OCI-LY7 (cell line): ENCODE results near the gene WDR4. TPM values are rescaled to one million over a fixed set of nuclear protein-coding genes. Genes with fewer than 3 reads are reported as not detected.

Experiments used
- BruUV-seq: library from RNA; stranded (reverse); fragments of 400-500 nt; replicated peaks from 2 replicates; lab custom pipeline; 2021; lab: Mats Ljungman, UMichigan
- CTCF ChIA-PET: fragments of 300-600 bp; sonication (Branson Sonifier 250); formaldehyde crosslinking; loops from one replicate; lab custom pipeline; 2022; ENCODE audit warnings: antibody characterized with exemption; ENCODE audit not compliant: unreplicated experiment; lab: Charles Lee
- POLR2A ChIA-PET: fragments of 300-600 bp; sonication (Branson Sonifier 250); formaldehyde crosslinking; loops from one replicate; lab custom pipeline; 2022; ENCODE audit warnings: antibody characterized with exemption; lab: Charles Lee
- DNase-seq: peaks from one replicate; pipeline ENCODE4 v3.0.0-alpha.2; 2015; ENCODE audit warnings: low spot score
- H2AFZ ChIP-seq: fragments of 200-600 bp; sonication (generic), shearing (Covaris generic); 2 replicates; pipeline ENCODE4 v1.6.1; 2014; ENCODE audit warnings: mild to moderate bottlenecking, antibody characterized with exemption, low read length, moderate library complexity
- H3K27ac ChIP-seq: fragments of 200-600 bp; sonication (generic); 2 replicates; pipeline ENCODE4 v1.5.1; 2014; ENCODE audit warnings: mixed run types, low read depth, mild to moderate bottlenecking, moderate library complexity, low read length, inconsistent platforms; ENCODE audit not compliant: poor library complexity, severe bottlenecking
- H3K36me3 ChIP-seq: fragments of 200-600 bp; sonication (generic); 2 replicates; pipeline ENCODE4 v1.6.1; 2014; ENCODE audit warnings: mild to moderate bottlenecking, antibody characterized with exemption, low read length, moderate library complexity, mixed read lengths; ENCODE audit not compliant: insufficient read depth
- H3K4me1 ChIP-seq: fragments of 200-600 bp; sonication (generic); 2 replicates; pipeline ENCODE4 v1.5.1; 2014; ENCODE audit warnings: mild to moderate bottlenecking, low read length; ENCODE audit not compliant: insufficient read depth, poor library complexity, severe bottlenecking
- H3K4me2 ChIP-seq: fragments of 200-600 bp; sonication (generic); 2 replicates; pipeline ENCODE4 v1.6.1; 2014; ENCODE audit warnings: mild to moderate bottlenecking, low read length
- H3K4me3 ChIP-seq: fragments of 200-600 bp; sonication (generic); 2 replicates; pipeline ENCODE4 v1.5.1; 2014; ENCODE audit warnings: mild to moderate bottlenecking, low read depth, low read length; ENCODE audit not compliant: poor library complexity, severe bottlenecking
- H3K79me2 ChIP-seq: fragments of 200-600 bp; sonication (generic); 2 replicates; pipeline ENCODE4 v1.6.1; 2016; ENCODE audit warnings: low read depth, mild to moderate bottlenecking, low read length, moderate library complexity, mixed read lengths; ENCODE audit not compliant: insufficient read depth
- H3K9me2 ChIP-seq: fragments of 200-600 bp; sonication (generic); 2 replicates; pipeline ENCODE4 v1.6.1; 2016; ENCODE audit warnings: mild to moderate bottlenecking, low read length, mixed read lengths; ENCODE audit not compliant: insufficient read depth
- H3K9me3 ChIP-seq: fragments of 200-600 bp; sonication (generic); 2 replicates; pipeline ENCODE4 v1.6.1; 2014; ENCODE audit warnings: mild to moderate bottlenecking, mixed run types, low read length, mixed read lengths
- H4K20me1 ChIP-seq: fragments of 200-600 bp; sonication (generic); 2 replicates; pipeline ENCODE4 v1.6.1; 2014; ENCODE audit warnings: mild to moderate bottlenecking, antibody characterized with exemption, low read length, moderate library complexity, mixed read lengths; ENCODE audit not compliant: insufficient read depth
- CTCF ChIP-seq: fragments of 200-600 bp; sonication (generic); conservative IDR thresholded peaks from 2 replicates; pipeline ENCODE4 v1.5.1; 2014; ENCODE audit warnings: mild to moderate bottlenecking, antibody characterized with exemption, low read length, moderate library complexity, mixed read lengths
- EZH2phosphoT487 ChIP-seq: fragments of 200-600 bp; sonication (generic); IDR thresholded peaks from 2 replicates; pipeline ENCODE4 v1.6.1; 2018; ENCODE audit warnings: low read depth, borderline replicate concordance, mild to moderate bottlenecking, mixed run types, antibody characterized with exemption, low read length, moderate library complexity, mixed read lengths
- intact Hi-C: fragments of 100-400 bp; cut with micrococcal nuclease; formaldehyde crosslinking; loops from one replicate; pipeline ENCODE4 v1.10.0; 2022; ENCODE audit not compliant: unreplicated experiment
- total RNA-seq, 2 experiments: library from RNA; depleted of rRNA in 1 of 2; stranded (reverse); fragments of >200 nt in 1 of 2; shearing (Covaris generic) in 1 of 2; gene quantifications; 2 replicates each; pipeline ENCODE4 v1.2.3, GENCODE V29; 2014 to 2022

WDR4 gene
- total RNA-seq, 2 experiments from 2014 or later: 45.7 to 73.8 TPM

DNA sequence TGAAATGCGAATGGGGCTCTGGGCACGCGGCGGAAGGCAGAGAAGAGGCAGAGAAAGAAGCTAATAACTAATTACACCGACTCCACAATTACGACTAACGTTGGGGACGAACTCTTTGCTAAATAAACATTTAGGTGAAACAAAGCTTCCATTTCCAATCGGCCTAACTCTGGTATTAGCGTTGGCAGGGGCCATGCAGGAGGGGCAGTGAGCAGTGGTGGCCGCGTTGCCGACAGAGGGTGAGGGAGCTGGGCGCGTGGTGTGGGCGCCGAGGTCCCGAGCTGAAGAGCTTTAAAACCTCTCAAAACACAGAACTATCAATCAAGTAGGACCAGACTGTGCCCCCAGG is 13.2 kb upstream of the WDR4 start:
- Histone ChIP-seq H3K9me3 (no peaks in the 10 kb centered on the region), H2AFZ (peak overlapping the region; percentile 64; the same call in 1 of the 2 replicates), H3K4me1 (peaks cover 14% of the 10 kb centered on the region), H3K27ac (peak overlapping the region; percentile 45), H4K20me1 (no peaks in the 10 kb centered on the region), H3K36me3 (peaks cover 9% of the 10 kb centered on the region; the same call in 1 of the 2 replicates), H3K9me2 (no peaks in the 10 kb centered on the region), H3K79me2 (peaks cover 13% of the 10 kb centered on the region; the same call in 1 of the 2 replicates), H3K4me2 (peak overlapping the region; percentile 93), H3K4me3 (peak overlapping the region; percentile 92)
- intact Hi-C loops: loop anchor here (2.0 kb wide), 1 partner anchor 14 kb away; the partner anchor contains the start of gene WDR4
- ChIA-PET POLR2A (interaction anchor here (0.8 to 1.9 kb wide), 6 partner anchors 11 to 770 kb away, joined by 3 to 8 read pairs (median 5); no protein-coding TSS in a partner anchor), CTCF (interaction anchor here (0.6 kb wide), 1 partner anchor 436 kb away, joined by 3 read pairs; no protein-coding TSS in a partner anchor)
- BruUV-seq: TSS peak; percentile 97
- no peak for TF ChIP-seq CTCF
- no peak for TF ChIP-seq EZH2phosphoT487
- DNase-seq: no peak

- ChIA-PET POLR2A (no interaction called here), CTCF (no interaction called here)
- TF ChIP-seq EZH2phosphoT487 (no peak), CTCF (no peak)
- intact Hi-C loops: loop anchor here (10.0 kb wide), 1 partner anchor 87 kb away; the partner anchor contains the start of gene PKNOX1
- no TSS peak for BruUV-seq
- H3K4me3 ChIP-seq: no peak overlapping the region
- no peaks in the 10 kb centered on the region for H3K9me2 ChIP-seq
- no peak overlapping the region for H2AFZ ChIP-seq
- no peak overlapping the region for H3K4me2 ChIP-seq
- DNase-seq: no peak
- H3K4me1 ChIP-seq: peaks cover 7% of the 10 kb centered on the region
- H3K27ac ChIP-seq: no peak overlapping the region
- H3K36me3 ChIP-seq: no peaks in the 10 kb centered on the region
- H3K9me3 ChIP-seq: no peaks in the 10 kb centered on the region
- no peaks in the 10 kb centered on the region for H3K79me2 ChIP-seq
- H4K20me1 ChIP-seq: no peaks in the 10 kb centered on the region
Measured at GRCh38 chr21:42887326-42887725, 8.0 kb upstream of the WDR4 start.

DNA sequence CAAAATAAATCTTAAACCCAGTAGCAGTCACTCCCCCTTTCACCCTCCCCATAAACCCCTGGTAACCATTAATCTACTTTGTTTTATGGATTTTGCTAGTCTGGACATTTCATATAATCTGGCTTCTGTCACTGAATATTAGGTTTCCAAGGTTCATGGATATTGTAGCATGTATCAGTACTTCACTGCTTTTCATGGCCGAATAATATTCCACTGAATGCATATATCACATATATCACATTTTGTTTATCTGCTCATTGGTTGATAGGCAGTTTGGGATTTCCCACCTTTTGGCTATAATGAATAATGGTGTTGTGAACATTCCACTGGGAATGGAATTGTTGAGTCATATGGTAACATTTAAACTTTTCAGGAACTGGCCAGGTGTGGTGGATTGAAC is 4.6 kb upstream of the WDR4 start:
- Histone ChIP-seq H3K27ac (no peak overlapping the region), H3K9me2 (no peaks in the 10 kb centered on the region), H3K4me3 (no peak overlapping the region), H3K9me3 (no peaks in the 10 kb centered on the region), H3K4me1 (peaks cover 8% of the 10 kb centered on the region), H3K79me2 (peaks cover 16% of the 10 kb centered on the region; the same call in 1 of the 2 replicates), H3K36me3 (no peaks in the 10 kb centered on the region), H3K4me2 (no peak overlapping the region), H2AFZ (no peak overlapping the region), H4K20me1 (no peaks in the 10 kb centered on the region)
- TF ChIP-seq CTCF (no peak), EZH2phosphoT487 (no peak)
- ChIA-PET POLR2A (no interaction called here), CTCF (no interaction called here)
- intact Hi-C loops: loop anchor here (10.0 kb wide), 1 partner anchor 91 kb away; the partner anchor contains the start of gene PKNOX1
- DNase-seq: no peak
- no TSS peak for BruUV-seq
